Endothelial cell of umbilical vein (primary cell): ENCODE results near the gene FRMD5.

ENCODE experiments used
- CTCF ChIP-seq, 2 donors: IDR thresholded peaks; 1 replicate in 1 of 2; 2 replicates in 1 of 2; pipeline ENCODE4 v1.5.1; 2011; ENCODE audit warnings: low read length in 2 of 2, mild to moderate bottlenecking in 2 of 2, moderate library complexity in 2 of 2, control low read depth in 1 of 2, inconsistent platforms in 1 of 2, low read depth in 1 of 2; ENCODE audit not compliant: insufficient read depth in 1 of 2; ENCODE audit errors: extremely low read depth in 1 of 2
- JUN ChIP-seq: IDR thresholded peaks from 2 replicates; pipeline ENCODE4 v1.6.1; 2011; ENCODE audit warnings: borderline replicate concordance, low read depth; ENCODE audit not compliant: insufficient read length, insufficient read depth
- MYC ChIP-seq: IDR thresholded peaks from one replicate; pipeline ENCODE4 v1.6.1; 2011; ENCODE audit warnings: mild to moderate bottlenecking, low read depth, low read length
- POLR2A ChIP-seq: IDR thresholded peaks from 2 replicates; pipeline ENCODE4 v1.6.1; 2012; ENCODE audit warnings: low read depth, mild to moderate bottlenecking, control low read depth, low read length

- TF ChIP-seq CTCF (IDR thresholded peaks at IDR 0.05; ENCODE audit: extremely low read depth in 1 of 2, insufficient read depth in 1 of 2, low read depth in 1 of 2, low read length in 2 of 2): no peak
- TF ChIP-seq POLR2A: no peak
- no peak for TF ChIP-seq MYC
- no peak for TF ChIP-seq JUN
Observed at GRCh38 chr15:43918717-43919116, 276.4 kb downstream of the FRMD5 start.
